Neural cell (in vitro differentiated cells): ENCODE results near the gene ZC3HAV1. TPM values are rescaled to one million over a fixed set of nuclear protein-coding genes. Genes with fewer than 3 reads are reported as not detected.
"Not testable (repeated sequence)": the region's sequence is repeated elsewhere in the genome, so short reads cannot be mapped to it uniquely, and the experiment has no call there.

Experiments
- H2AFZ ChIP-seq: fragments of 200-600, 300-800 bp; sonication (generic), shearing (Covaris generic); 2 replicates; pipeline ENCODE4 v1.6.0; 2014; ENCODE audit warnings: low read depth, mild to moderate bottlenecking, antibody characterized with exemption, low read length, moderate library complexity
- H3F3A ChIP-seq: fragments of 200-600 bp; shearing (Covaris generic); 2 replicates; pipeline ENCODE4 v1.6.1; 2016; ENCODE audit warnings: mild to moderate bottlenecking, moderate library complexity, mixed read lengths, antibody characterized with exemption, low read length; ENCODE audit not compliant: insufficient read depth, poor library complexity, severe bottlenecking
- H3K27ac ChIP-seq: fragments of 200-600, 300-800 bp; sonication (generic), shearing (Covaris generic); 2 replicates; pipeline ENCODE4 v1.5.1; 2014; ENCODE audit warnings: mild to moderate bottlenecking, low read length, moderate library complexity
- H3K27me3 ChIP-seq: fragments of 300-800, 200-600 bp; sonication (generic), shearing (Covaris generic); 2 replicates; pipeline ENCODE4 v1.6.0; 2014; ENCODE audit warnings: mild to moderate bottlenecking, low read depth, low read length, moderate library complexity; ENCODE audit not compliant: insufficient read depth
- H3K36me3 ChIP-seq: fragments of 300-800, 200-600 bp; sonication (generic), shearing (Covaris generic); 2 replicates; pipeline ENCODE4 v1.5.1; 2014; ENCODE audit warnings: mild to moderate bottlenecking, antibody characterized with exemption, low read length, moderate library complexity; ENCODE audit not compliant: insufficient read depth
- H3K4me2 ChIP-seq: fragments of 300-800, 200-600 bp; sonication (generic), shearing (Covaris generic); 2 replicates; pipeline ENCODE4 v1.6.0; 2014; ENCODE audit warnings: mild to moderate bottlenecking, low read length
- H3K4me3 ChIP-seq: fragments of 300-800, 200-600 bp; sonication (generic), shearing (Covaris generic); 2 replicates; pipeline ENCODE4 v1.5.1; 2014; ENCODE audit warnings: mild to moderate bottlenecking, low read length, moderate library complexity
- H3K79me2 ChIP-seq: fragments of 200-600 bp; shearing (Covaris generic); replicated peaks from 2 replicates; pipeline ENCODE4 v1.6.0; 2014; ENCODE audit warnings: mild to moderate bottlenecking, low read length, moderate library complexity; ENCODE audit not compliant: insufficient read depth
- H3K9ac ChIP-seq: fragments of 300-800, 200-600 bp; sonication (generic), shearing (Covaris generic); 2 replicates; pipeline ENCODE4 v1.6.1; 2016; ENCODE audit warnings: mild to moderate bottlenecking, low read length, mixed read lengths
- H3K9me2 ChIP-seq: fragments of 200-600 bp; shearing (Covaris generic); 2 replicates; pipeline ENCODE4 v1.6.1; 2016; ENCODE audit warnings: mild to moderate bottlenecking, low read length, mixed read lengths; ENCODE audit not compliant: insufficient read depth
- H3K9me3 ChIP-seq: fragments of 200-600, 300-800 bp; sonication (generic), shearing (Covaris generic); 2 replicates; pipeline ENCODE4 v1.6.1; 2016; ENCODE audit warnings: mild to moderate bottlenecking, mixed run types, low read length, moderate library complexity, mixed read lengths
- H4K20me1 ChIP-seq: fragments of 200-600 bp; shearing (Covaris generic); 2 replicates; pipeline ENCODE4 v1.6.1; 2016; ENCODE audit warnings: mild to moderate bottlenecking, mixed run types; ENCODE audit not compliant: insufficient read depth
- EP300 ChIP-seq: fragments of 450-650 bp; conservative IDR thresholded peaks from 2 replicates; pipeline ENCODE4 v1.6.1; 2014; ENCODE audit warnings: antibody characterized with exemption, mild to moderate bottlenecking, moderate library complexity; ENCODE audit not compliant: poor library complexity, severe bottlenecking
- EZH2 ChIP-seq: fragments of 200-600, 300-800 bp; shearing (Covaris generic), sonication (generic); IDR thresholded peaks from 2 replicates; pipeline ENCODE4 v1.6.1; 2014; ENCODE audit warnings: antibody characterized with exemption, low read length, borderline replicate concordance, mild to moderate bottlenecking; ENCODE audit not compliant: insufficient read depth, poor library complexity, severe bottlenecking
- MXI1 ChIP-seq: fragments of 450-650 bp; conservative IDR thresholded peaks from 2 replicates; pipeline ENCODE4 v1.6.1; 2014; ENCODE audit warnings: antibody characterized with exemption, mild to moderate bottlenecking; ENCODE audit not compliant: poor library complexity, severe bottlenecking
- POLR2AphosphoS5 ChIP-seq: IDR thresholded peaks from 2 replicates; pipeline ENCODE4 v1.6.1; 2012
- RAD21 ChIP-seq: fragments of 450-650 bp; conservative IDR thresholded peaks from 2 replicates; pipeline ENCODE4 v1.6.1; 2014; ENCODE audit warnings: antibody characterized with exemption, mild to moderate bottlenecking, moderate library complexity
- SMC3 ChIP-seq: fragments of 450-650 bp; conservative IDR thresholded peaks from 2 replicates; pipeline ENCODE4 v1.6.1; 2014; ENCODE audit warnings: antibody characterized with exemption, mild to moderate bottlenecking, moderate library complexity; ENCODE audit not compliant: poor library complexity
- TAF1 ChIP-seq: IDR thresholded peaks from 2 replicates; pipeline ENCODE4 v1.6.1; 2012; ENCODE audit warnings: low read depth
- polyA plus RNA-seq: library from polyadenylated mRNA; depleted of rRNA; stranded (reverse); fragments of >200 nt; gene quantifications from 2 replicates; pipeline ENCODE4 v1.2.3, GENCODE V29; 2014
- TF ChIP-seq, protein P1 (sequence below): IDR thresholded peaks from 2 replicates; pipeline ENCODE4 v1.6.1; 2012; ENCODE audit warnings: borderline replicate concordance
- TF ChIP-seq, protein P2 (sequence below): fragments of 450-650 bp; IDR thresholded peaks from 2 replicates; pipeline ENCODE4 v1.5.1; 2014; ENCODE audit warnings: antibody characterized with exemption, mild to moderate bottlenecking, moderate library complexity; ENCODE audit not compliant: poor library complexity, severe bottlenecking

Gene ZC3HAV1
- polyA plus RNA-seq, 1 donor from 2014 or later: 0.16 TPM

DNA sequence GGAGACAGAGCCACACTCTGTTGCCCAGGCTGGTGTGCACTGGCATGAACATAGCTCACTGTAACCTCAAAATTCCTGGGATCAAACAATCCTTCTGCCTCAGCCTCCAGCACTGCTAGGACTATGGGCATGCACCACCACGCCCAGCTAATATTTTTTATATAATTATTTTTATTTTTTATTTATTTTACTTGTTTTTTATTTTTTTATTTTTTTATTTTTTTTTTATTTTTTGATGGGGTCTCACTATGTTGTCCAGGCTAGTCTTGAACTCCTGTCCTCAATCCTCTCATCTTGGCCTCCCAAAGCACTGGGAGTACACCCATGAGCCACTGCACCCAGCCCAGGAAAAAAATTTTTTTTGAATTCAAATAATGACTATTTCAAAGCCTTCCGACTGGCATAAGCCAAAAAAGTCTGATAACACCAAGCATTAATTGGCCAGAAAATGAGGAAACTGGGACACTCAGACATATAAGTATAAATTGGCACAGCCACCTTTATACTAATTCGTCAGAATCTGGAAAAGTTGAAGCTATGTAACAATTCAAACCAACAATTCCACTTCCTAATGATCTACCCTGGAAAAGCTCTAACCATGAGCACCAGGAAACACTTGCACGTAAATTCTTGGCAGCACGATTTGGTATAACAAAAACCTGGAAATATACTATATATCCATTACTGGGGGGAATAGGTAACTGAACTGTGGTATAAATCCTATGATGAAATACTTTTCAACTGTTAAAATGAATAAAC is 6.3 kb downstream of the ZC3HAV1 start:
- no peak overlapping the region for H3K4me3 ChIP-seq
- no peak overlapping the region for H3K9ac ChIP-seq
- TF ChIP-seq RAD21: no peak
- TF ChIP-seq, protein P1, sequence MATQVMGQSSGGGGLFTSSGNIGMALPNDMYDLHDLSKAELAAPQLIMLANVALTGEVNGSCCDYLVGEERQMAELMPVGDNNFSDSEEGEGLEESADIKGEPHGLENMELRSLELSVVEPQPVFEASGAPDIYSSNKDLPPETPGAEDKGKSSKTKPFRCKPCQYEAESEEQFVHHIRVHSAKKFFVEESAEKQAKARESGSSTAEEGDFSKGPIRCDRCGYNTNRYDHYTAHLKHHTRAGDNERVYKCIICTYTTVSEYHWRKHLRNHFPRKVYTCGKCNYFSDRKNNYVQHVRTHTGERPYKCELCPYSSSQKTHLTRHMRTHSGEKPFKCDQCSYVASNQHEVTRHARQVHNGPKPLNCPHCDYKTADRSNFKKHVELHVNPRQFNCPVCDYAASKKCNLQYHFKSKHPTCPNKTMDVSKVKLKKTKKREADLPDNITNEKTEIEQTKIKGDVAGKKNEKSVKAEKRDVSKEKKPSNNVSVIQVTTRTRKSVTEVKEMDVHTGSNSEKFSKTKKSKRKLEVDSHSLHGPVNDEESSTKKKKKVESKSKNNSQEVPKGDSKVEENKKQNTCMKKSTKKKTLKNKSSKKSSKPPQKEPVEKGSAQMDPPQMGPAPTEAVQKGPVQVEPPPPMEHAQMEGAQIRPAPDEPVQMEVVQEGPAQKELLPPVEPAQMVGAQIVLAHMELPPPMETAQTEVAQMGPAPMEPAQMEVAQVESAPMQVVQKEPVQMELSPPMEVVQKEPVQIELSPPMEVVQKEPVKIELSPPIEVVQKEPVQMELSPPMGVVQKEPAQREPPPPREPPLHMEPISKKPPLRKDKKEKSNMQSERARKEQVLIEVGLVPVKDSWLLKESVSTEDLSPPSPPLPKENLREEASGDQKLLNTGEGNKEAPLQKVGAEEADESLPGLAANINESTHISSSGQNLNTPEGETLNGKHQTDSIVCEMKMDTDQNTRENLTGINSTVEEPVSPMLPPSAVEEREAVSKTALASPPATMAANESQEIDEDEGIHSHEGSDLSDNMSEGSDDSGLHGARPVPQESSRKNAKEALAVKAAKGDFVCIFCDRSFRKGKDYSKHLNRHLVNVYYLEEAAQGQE: no peak
- no peak for TF ChIP-seq SMC3
- TF ChIP-seq TAF1: no peak
- no peak for TF ChIP-seq POLR2AphosphoS5
- TF ChIP-seq EZH2: no peak
- no peak overlapping the region for H3K27ac ChIP-seq
- no peaks in the 10 kb centered on the region for H3K79me2 ChIP-seq
- no peaks in the 10 kb centered on the region for H3K36me3 ChIP-seq
- no peaks in the 10 kb centered on the region for H4K20me1 ChIP-seq
- H3F3A ChIP-seq: no peaks in the 10 kb centered on the region
- H3K4me2 ChIP-seq: no peak overlapping the region
- no peak overlapping the region for H2AFZ ChIP-seq
- H3K27me3 ChIP-seq: peaks cover 12% of the 10 kb centered on the region
- H3K9me2 ChIP-seq: no peaks in the 10 kb centered on the region
- no peaks in the 10 kb centered on the region for H3K9me3 ChIP-seq

DNA sequence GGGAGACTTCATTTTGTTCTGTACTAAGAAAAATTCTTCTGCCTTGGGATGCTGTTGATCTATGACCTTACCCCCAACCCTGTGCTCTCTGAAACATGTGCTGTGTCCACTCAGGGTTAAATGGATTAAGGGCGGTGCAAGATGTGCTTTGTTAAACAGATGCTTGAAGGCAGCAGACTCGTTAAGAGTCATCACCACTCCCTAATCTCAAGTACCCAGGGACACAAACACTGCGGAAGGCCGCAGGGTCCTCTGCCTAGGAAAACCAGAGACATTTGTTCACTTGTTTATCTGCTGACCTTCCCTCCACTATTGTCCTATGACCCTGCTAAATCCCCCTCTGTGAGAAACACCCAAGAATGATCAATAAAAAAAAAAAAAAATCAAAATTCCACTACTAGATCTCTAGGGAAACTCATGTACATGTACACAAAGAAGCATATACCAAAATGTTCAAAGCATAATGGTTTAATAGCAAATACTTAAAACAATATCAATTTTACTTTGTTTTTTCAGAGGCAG is 7.8 kb downstream of the ZC3HAV1 start:
- not testable (repeated sequence) for H3K27ac ChIP-seq, H3K36me3 ChIP-seq, H3K9me3 ChIP-seq, H3K27me3 ChIP-seq, H2AFZ ChIP-seq, H3F3A ChIP-seq, H3K9me2 ChIP-seq, H3K79me2 ChIP-seq, H4K20me1 ChIP-seq, H3K4me2 ChIP-seq, H3K9ac ChIP-seq, H3K4me3 ChIP-seq

DNA sequence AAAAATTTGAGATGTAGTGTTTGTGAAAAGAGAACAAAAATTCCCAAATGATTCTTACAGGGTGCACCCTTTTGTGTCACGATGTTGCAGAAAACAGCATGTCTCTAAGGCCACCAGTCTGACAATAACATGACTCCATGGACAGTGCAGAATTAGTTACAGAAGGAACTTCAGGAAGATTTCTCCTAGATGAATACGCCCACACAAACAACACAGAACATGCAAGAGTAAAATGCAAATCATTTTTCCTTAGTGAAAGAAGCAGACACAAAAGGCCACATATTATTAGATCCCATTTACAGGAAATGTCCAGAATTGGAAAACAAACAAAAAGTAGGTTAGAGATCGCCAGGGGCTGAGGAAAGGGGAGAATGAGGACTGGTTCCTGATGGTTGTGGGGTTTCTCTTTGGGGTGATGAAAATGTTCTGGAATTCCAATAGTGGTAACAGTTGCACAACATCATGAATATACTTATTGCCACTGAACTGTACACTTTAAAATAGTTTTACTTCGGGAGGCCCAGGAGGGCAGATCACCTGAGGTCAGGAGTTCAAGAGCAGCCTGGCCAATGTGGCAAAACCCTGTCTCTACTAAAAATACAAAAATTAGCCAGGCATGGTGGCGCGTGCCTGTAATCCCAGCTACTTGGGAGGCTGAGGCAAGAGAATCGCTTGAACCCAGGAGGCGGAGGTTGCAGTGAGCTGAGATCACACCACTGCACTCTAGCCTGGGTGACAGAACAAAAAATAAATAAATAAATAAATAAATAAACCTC is 10.2 kb downstream of the ZC3HAV1 start:
- no peaks in the 10 kb centered on the region for H3K27me3 ChIP-seq
- no peak overlapping the region for H3K9ac ChIP-seq
- no peaks in the 10 kb centered on the region for H3F3A ChIP-seq
- TF ChIP-seq, protein P2, sequence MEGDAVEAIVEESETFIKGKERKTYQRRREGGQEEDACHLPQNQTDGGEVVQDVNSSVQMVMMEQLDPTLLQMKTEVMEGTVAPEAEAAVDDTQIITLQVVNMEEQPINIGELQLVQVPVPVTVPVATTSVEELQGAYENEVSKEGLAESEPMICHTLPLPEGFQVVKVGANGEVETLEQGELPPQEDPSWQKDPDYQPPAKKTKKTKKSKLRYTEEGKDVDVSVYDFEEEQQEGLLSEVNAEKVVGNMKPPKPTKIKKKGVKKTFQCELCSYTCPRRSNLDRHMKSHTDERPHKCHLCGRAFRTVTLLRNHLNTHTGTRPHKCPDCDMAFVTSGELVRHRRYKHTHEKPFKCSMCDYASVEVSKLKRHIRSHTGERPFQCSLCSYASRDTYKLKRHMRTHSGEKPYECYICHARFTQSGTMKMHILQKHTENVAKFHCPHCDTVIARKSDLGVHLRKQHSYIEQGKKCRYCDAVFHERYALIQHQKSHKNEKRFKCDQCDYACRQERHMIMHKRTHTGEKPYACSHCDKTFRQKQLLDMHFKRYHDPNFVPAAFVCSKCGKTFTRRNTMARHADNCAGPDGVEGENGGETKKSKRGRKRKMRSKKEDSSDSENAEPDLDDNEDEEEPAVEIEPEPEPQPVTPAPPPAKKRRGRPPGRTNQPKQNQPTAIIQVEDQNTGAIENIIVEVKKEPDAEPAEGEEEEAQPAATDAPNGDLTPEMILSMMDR: no peak
- no peak for TF ChIP-seq SMC3
- TF ChIP-seq POLR2AphosphoS5: no peak
- TF ChIP-seq MXI1: no peak
- no peak for TF ChIP-seq EZH2
- no peak for TF ChIP-seq TAF1
- TF ChIP-seq, protein P1: no peak
- TF ChIP-seq RAD21: no peak
- no peak for TF ChIP-seq EP300
- H3K9me3 ChIP-seq: no peaks in the 10 kb centered on the region
- H3K79me2 ChIP-seq: no peaks in the 10 kb centered on the region
- H3K9me2 ChIP-seq: no peaks in the 10 kb centered on the region
- no peak overlapping the region for H2AFZ ChIP-seq
- H3K27ac ChIP-seq: no peak overlapping the region
- no peak overlapping the region for H3K4me2 ChIP-seq
- no peak overlapping the region for H3K4me3 ChIP-seq
- H3K36me3 ChIP-seq: no peaks in the 10 kb centered on the region
- H4K20me1 ChIP-seq: no peaks in the 10 kb centered on the region
